HEK293 (cell line): ENCODE results near the gene SCIMP.

Experiments used
- KLF10 ChIP-seq: fragments of 450-650 bp; IDR thresholded peaks from 2 replicates; pipeline ENCODE4 v1.5.1; 2018; ENCODE audit warnings: missing biosample characterization, mild to moderate bottlenecking, missing genetic modification characterization
- TF ChIP-seq, protein P1 (sequence below): fragments of 450-650 bp; formaldehyde crosslinking; IDR thresholded peaks from 2 replicates; pipeline ENCODE4 v1.5.1; 2016; ENCODE audit warnings: missing biosample characterization, missing genetic modification characterization

DNA sequence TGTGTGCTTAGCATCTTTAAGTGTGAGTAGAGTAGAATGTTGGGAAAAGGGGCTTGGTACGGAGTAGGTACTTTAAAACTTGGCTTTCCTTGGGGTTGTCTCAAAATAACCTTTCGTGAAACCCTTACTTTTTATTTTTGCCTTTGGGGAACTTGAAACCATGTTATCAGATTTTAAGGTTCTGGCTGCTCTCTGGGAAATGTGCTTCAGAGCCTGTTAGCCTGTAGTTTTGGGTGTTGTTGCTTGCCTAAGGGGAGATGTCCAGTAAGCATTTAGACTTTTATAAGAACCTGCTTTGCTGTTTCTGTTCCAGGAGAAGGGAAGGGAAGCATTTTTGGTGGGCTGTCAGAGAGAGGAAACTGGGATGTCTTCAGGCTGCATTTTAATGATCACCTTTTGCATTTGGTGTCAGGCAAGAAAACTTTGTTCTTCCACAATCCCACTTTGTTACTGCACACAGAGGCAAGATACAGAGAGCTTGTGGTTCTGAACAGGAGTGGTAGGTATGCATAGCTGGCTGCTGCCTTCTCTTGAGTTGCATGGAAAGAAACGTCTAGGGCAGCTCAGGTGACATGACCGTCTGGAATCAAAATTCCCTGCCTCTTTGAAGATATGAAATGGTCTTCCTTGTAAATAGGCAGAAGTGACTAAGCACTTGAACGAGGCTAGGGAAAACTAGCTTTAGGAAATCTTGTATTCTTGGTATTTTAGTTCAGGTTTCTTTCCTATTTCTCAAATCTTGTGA is 49.1 kb upstream of the SCIMP start:
- TF ChIP-seq, protein P1, sequence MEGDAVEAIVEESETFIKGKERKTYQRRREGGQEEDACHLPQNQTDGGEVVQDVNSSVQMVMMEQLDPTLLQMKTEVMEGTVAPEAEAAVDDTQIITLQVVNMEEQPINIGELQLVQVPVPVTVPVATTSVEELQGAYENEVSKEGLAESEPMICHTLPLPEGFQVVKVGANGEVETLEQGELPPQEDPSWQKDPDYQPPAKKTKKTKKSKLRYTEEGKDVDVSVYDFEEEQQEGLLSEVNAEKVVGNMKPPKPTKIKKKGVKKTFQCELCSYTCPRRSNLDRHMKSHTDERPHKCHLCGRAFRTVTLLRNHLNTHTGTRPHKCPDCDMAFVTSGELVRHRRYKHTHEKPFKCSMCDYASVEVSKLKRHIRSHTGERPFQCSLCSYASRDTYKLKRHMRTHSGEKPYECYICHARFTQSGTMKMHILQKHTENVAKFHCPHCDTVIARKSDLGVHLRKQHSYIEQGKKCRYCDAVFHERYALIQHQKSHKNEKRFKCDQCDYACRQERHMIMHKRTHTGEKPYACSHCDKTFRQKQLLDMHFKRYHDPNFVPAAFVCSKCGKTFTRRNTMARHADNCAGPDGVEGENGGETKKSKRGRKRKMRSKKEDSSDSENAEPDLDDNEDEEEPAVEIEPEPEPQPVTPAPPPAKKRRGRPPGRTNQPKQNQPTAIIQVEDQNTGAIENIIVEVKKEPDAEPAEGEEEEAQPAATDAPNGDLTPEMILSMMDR: no peak
- no peak for TF ChIP-seq KLF10 (tag by site-specific recombination)
